Measurements from ENCODE around the gene ASAH2.
"Not testable (repeated sequence)": the region's sequence is repeated elsewhere in the genome, so short reads cannot be mapped to it uniquely, and the experiment has no call there.

Gene ASAH2

DNA sequence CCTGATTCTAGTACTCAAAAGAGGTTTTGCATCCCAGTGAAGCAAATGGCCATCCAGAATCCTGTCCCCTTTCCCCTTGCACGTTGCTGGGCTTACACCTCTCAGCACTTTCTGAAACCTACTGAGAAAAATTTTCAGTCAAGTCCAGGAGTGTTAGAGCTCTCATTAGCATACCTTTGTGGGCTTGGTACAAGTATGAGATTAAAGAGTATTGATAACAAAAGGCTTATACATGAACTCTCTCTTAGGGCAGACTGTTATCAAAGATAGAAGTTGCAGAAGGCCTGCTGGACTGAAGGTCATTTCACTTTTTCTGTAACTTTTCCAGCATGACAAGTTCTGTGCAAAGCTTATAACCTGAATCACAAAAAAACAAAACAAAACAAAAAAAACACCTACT lies at the start of gene ASAH2:
Gene ASAH2 (minus strand): TSS at position 123 of the 400 bp plus-strand sequence. CDS start 2,906 bp downstream, outside the sequence.
- no peak for DNase-seq (ENCODE audit: low spot score)

DNA sequence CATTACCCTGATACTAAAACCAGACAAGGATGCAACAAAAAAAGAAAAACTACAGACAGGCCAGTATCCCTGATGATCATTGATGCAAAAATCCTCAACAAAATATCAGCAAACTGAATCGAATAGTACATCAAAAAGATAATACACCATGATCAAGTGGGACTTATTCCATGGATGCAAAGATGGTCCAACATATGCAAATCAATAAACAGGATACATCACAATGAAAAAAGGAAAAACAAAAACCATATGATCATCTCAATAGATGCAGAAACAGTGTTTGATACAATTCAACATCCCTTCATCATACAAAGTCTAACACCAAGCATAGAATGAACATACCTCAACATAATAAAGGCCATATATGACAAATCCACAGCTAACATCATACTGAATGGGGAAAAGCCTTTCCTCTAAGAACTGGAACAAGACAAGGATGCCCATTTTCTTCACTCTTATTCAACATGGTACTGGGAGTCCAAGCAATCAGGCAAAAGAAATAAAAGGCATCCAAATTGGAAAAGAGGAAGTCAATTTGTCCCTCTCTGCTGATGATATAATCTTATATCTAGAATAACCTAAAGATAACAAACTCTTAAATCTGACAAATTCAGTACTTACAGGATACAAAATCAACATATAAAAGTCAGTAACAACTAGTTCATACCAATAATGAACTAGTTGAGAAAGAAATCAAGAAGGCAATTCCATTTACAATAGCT lies 48.8 kb upstream of the ASAH2 start:
- DNase-seq (ENCODE audit: low spot score) = no peak

DNA sequence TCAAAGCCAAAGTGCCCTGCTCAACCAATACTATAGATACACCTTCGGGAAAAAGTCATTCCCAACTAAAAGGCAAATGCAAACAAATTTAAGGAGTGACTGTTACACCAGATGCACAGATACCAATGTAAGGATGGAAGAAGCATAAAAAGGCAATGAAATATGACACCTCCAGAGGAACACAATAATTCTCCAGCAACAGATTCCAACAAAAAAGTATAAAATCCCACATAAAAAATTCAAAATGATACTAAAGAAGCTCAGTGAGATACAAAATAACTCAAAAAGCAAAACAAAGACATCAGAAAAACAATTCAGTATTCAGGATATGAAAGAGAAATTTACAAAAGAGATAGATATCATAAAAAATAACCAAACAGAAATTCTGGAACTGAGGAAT lies 44.1 kb upstream of the ASAH2 start:
- DNase-seq (ENCODE audit: low spot score) = no peak

DNA sequence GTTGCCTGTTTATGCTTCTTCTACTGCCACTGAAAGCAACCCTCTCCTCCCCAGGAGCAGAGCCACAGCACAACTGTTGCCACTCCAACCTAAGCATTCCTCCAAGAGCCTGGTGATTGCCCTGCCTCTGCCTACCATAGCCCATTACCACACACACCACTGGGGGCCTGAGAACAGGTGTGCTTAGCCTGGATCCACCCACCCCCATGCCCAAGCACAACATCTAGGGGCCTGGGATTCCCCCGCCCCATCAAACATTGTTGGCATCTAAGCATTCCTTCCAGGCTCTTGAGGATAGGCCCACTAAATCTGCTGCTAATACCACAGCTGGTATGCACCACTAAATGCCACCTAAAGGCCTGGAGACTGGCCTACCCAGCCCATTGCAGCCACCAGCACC lies 43.3 kb upstream of the ASAH2 start:
- no peak for DNase-seq (ENCODE audit: low spot score)

DNA sequence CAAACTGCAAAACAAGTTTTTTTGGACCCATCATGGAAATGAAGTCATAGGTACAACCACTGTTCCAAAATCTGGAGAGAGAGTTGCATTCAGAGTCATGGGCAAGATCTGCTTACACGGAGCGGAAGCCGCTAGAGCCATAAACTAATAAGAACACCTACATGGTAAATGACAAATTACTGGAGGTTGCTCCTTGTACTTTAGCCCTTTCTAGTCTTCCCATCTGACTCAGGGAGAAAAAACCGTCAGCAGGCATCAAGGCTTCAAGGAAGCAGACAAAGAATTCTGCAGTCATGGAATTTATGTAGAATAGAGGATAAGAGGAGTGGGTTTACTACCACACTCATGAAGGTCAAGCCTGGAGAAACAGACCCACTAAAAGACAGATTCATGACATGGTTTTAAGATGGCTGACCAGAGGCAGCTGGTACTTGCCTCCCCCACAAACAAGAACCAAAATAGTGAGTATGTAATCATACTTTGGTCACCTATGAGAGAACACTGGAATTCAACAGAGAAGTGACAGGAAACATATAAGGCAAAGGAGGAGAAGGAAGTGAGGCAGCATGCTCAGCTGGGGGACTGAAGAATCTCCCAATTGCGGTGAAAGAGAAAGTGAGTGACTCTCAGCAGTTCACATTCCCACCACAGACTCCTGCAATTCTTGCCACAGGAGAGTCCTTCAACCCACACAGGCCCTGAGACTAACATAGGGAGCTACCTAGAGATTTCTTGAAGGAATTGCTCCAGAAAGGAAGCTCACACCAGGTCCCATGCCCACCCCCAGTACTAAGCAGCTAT lies 42.4 kb upstream of the ASAH2 start:
- DNase-seq (ENCODE audit: low spot score) = no peak

DNA sequence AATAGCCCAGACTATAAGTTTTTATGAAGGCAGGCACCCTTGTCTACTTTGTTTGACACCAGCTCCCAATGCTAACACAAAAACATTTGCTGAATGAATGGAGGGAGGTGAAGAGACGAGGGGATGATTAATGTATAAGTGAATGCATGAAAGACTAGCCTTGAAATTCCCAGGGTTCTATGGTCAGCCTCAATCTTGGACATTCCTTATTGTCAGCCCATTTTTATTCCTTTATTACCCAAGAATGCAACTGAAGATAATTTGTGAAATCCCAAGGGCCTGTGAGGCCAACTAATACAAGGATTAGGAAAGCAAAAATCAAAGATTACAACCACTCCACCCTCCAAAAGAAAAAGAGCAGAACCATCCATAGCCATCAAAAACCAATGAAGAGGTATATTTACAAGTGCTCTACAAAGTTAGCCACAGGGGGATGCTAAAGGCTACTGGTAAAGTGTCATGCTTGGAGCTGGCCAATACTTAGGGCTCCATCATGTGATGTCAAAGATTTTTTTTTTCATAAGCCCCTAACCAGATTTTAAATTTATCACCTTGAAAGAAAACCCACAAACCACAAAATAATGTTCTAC lies 40.0 kb upstream of the ASAH2 start:
- no peak for DNase-seq (ENCODE audit: low spot score)

DNA sequence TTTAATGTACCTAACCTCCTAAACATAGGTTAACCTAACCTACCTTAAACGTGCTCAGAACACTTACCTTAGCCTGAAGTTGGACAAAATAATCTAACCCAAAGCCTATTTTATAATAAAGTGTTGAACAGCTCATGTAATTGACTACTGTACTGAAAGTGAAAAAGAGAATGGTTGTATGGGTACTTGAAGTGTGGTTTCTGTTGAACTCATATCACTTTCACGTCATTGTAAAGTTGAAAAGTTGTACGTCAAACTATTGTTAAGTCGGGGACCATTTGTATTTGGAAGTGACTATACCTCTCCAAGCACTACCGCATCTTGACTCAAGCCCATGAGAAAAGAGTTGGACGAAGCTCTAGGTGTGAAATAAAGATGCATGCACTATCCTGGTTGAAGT lies 37.9 kb upstream of the ASAH2 start:
- DNase-seq (ENCODE audit: low spot score) = no peak

DNA sequence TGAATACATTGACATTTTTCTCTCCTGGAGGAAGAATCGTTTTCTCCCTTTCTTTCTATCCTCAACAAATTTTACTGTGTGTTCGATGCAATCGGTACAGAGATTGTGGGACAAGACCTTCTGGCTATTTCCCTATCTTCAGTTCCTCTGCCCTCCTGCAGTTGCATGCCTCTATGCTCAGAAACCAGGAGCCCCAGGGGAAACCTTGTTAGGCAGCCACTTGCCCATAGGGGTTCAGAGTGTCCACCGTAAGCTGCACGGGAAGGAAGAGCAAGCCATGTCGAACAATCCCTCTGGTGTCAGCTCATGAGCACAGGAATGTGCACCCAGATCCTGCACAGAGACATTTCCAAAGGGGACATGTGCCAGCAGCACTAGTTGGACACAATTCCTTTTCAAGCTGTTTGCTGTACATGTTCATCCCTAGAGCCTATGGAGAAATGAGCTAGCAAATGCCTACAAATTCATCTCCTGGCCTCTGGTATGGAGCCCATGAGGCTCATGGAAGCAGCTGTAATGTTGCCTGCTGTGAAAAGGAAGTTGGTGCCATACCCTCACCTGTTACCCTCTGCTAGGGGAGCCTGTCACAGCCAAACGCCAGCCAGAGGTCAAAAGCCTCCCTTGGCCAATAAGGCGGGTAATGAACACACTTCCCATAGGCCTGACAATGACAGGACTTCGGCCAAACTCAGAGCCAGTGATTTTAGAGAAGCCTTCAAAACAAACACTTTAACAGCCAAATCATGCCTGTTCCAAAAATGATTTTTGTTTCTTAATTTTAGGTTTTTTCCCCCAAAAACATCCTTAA lies 35.9 kb upstream of the ASAH2 start:
- no peak for DNase-seq (ENCODE audit: low spot score)

DNA sequence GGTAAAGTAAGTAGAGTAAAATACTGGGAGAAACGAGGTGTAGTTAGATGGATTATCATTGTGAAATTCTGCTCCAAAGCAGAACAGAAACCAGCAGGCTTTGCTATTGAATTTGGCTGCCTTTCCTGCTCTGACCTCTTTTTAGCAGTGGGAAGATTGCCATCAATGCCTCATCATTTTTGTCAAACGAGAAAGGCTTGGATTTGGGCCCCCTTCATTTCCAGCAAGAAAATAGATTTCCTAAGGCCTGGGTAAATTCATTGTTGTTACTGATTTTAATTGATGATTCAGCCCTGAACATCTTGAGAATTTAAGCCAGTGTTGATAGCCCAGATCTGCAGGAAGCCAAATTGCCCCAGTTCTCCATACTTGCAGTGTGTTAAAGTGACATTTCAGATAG lies 35.2 kb upstream of the ASAH2 start:
- DNase-seq (ENCODE audit: low spot score) = no peak

DNA sequence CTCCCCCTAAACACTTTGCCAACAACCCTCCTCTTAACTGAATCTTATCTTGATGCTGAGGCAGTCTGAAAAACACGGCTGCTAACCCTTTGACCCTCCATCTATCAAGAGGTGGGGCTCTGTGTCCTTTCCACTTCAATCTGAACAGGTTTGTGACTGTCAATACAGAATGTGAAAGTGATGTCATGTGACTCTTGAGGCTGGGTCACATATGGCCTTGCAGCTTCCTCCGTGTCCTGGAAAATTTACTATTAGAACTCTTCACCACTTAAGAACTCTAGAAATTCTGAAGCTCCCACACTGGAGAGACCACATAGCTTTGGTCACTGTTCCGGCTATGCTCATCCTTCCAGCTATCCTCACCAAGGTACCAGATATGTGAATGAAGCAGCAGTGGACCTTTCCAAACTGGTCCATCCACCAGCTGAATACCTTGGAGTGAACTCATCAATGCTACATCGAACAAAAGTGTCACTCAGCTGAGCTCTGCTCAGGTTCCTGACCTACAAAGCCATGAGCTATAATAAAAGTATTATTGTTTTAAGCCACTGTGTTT lies 30.7 kb upstream of the ASAH2 start:
- DNase-seq (ENCODE audit: low spot score) = no peak

DNA sequence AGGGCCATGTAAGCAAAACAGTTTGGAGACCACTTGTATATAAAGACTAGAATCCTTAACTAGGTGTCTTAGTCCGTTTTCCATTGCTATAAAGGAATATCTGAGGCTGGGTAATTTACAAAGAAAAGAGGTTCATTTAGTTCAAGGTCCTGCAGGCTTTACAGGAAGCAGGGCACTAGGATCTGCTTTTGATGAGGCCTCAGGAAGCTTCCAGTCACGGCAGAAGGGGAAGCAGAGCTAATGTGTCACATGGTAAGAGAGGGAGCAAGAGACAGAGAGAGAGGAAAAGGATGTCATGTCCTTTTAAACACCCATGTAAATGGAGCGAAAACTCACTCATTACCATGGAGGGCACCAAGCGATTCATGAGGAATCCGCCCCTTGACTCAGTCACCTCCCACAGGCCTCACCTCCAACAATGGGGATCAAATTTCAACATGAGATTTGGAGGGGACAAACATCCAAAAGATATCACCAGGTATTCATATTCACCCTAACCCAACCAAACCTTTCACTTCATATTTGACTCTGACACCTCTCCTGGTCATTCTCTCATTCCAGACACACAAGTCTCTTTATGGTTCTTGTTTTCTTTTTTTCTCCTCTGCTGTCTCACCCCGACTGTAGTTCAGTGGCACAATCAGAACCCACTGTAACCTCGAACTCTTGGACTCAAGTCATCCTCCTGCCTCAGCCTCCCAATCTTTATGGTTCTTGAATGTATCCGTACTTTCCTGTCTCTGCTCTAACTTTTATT lies 30.1 kb upstream of the ASAH2 start:
- no peak for DNase-seq (ENCODE audit: low spot score)

DNA sequence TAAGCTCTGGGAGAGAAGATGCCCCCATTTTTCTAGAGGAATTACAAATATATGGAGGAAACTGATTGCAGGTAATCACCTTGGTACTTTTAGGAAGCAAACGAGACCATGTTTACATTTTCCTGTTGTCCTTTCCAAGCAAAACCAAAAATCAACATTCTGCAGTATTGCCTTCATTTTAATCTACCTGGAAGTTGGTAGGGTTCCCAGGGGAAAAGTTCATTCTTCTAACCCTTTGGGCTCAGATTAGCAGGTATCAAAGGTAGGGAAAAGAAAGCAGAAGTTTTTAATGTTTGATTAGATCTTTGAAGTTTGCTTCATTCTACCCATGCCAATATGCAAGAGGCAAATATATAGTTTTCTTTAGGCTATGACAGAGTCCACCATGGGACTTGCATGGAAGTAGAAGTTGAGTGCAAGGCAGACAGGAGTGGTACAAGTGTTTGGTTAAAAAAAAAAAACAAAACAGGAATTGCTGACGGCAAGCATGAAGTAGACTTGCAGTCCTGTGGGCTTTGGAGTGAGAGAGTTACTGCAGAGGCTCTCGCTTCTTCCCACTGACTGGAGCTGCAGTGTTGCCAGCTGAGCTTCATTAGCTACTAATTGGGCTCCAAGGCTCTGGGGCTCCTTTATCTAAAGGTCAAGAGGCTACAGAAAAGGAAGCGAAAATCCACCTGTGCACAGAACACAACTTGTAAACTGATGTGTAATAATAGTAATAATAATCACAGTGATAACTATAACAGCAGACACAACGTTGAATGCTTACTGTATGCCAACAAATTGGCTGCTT lies 28.9 kb upstream of the ASAH2 start:
- no peak for DNase-seq (ENCODE audit: low spot score)

DNA sequence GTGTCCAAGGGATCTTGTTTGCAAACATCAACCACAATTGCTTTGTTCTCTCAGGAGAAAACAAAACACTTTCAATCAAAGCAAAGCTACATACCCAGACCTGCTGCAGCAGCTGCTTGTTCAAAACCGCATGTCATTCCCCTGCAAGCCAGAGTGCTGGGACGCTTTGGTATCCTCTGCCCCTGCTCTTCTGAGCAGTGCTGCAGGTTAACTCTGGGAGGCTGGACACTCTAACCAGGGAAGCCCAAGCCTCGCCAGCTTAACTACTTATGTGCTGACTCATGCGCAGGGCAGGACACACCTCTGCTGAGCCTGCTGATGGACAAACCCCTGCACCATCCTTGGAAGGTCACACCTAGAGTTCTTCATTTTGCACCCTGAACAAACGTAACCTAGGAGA lies 28.2 kb upstream of the ASAH2 start:
- DNase-seq (ENCODE audit: low spot score) = no peak

DNA sequence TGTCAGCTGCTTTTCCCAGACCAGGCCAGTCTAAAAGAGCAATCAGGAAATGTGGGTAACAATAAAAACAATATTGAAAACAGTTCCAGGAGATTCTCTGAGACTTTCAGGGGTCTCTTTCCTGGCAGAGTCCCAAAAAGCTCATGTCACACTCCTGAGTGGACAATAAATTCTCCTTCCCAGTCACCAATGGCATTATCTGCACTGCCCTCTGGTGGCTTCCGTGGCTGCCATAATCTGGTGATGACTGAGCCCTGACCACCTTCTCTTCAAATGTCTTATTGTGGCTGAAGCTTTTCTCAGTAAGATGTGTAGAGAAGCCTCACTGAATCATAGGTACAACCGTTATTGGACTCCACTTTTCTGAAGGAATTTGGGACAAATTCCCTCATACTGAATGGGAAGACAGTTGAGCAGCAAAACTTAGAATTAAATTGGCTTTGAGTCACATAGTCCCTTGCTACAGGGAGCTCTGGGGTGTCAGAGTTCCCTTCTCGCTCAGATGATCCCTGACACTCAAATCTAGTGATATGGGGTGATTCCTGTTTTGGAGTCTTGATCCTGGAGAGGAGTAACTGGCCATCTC lies 24.4 kb upstream of the ASAH2 start:
- peak; percentile 60 for DNase-seq (ENCODE audit: low spot score)

DNA sequence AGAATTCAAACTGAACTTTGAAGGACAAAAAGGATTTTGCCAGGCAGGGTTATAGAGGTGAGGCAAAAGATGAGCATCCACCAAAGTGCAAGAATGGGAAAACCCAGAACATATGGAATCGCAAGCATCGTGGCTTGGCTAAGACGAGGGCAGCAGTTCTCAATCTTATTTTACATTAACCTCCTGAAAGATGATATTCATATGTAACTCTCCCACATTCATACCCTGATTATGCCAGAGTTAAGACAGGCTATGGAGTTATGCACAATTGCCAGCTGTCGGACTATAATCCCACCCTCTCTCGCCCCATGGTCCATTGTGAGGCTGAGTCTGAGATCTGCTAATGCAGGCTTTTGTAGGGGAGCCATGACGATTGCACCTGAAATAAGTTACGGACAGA lies 21.2 kb upstream of the ASAH2 start:
- no peak for DNase-seq (ENCODE audit: low spot score)

DNA sequence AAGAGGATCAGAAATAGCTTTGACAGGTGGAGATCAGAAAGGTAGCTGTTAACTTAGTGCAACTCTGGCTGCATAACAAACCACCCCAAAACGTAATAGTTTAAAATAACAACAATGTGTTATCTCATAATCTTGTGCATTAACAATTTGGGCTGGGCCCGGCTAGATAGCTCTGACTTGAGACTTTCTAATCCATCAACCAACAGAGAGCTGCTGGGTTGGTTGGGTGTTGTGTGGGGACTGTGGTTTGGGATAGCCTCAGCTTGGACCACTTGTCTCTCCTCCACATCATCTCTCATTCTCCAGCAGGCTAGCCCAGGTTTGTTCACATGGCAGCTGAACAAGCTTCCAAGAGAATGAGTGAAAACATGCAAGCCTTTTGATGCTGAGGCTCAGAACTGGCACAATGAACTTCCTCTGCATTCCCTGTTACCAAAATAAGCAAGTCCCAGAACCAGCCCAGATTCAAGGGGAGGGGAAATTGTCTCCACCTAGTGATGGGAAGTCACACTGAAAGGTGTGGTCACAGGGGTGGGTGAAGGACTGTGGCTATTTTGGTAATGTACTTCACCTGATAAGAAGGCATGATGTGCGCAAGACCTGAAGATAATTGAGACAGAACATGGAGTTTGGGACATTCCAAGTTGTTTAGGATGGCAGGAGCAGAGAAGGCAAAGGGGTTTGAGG lies 20.4 kb upstream of the ASAH2 start:
- DNase-seq (ENCODE audit: low spot score) = no peak

DNA sequence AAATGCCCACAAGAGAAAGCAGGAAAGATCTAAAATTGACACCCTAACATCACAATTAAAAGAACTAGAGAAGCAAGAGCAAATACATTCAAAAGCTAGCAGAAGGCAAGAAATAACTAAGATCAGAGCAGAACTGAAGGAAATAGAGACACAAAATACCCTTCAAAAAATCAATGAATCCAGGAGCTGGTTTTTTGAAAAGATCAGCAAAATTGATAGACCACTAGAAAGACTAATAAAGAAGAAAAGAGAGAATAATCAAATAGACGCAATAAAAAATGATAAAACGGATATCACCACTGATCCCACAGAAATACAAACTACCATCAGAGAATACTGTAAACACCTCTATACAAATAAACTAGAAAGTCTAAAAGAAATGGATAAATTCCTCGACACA lies 16.6 kb upstream of the ASAH2 start:
- not testable (repeated sequence) for DNase-seq (ENCODE audit: low spot score)

DNA sequence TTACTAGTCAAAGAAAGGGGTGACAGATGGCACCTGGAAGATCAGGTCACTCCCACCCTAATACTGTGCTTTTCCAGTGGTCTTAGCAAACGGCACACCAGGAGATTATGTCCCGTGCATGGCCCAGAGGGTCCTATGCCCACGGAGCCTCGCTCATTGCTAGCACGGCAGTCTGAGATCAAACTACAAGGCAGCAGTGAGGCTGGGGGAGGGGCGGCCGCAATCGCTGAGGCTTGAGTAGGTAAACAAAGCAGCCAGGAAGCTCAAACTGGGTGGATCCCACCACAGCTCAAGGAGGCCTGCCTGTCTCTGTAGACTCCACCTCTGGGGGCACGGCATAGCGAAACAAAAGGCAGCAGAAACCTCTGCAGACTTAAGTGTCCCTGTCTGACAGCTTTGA lies 11.3 kb upstream of the ASAH2 start:
- DNase-seq (ENCODE audit: low spot score) = not testable (repeated sequence)

DNA sequence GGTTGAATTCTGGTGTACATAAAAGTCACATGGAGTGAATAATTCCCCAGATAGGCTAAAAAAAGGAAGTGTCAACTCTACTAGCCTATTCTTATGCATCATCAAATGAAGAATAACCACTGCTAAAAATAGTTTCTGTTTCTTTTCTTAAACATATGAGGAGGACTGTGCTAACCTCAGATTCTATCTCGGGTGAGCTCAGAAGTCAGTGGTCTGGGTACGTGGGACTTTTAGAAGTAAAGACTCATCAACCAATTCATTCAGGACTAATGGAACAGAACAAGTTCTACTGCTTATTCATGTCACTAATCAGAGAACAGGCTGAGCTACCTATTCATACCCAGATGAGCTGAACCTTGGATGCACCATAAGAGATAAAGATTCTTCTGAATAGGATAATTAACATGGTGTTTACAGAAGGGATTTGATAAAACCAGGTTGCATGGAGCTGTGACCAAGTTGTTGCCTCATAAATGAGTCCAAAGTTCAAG lies 9.5 kb upstream of the ASAH2 start:
- DNase-seq (ENCODE audit: low spot score) = no peak
